GM12878 (cell line): ENCODE measurements around the gene IDI2. TPM values are rescaled to one million over a fixed set of nuclear protein-coding genes. Genes with fewer than 3 reads are reported as not detected.

Source experiments
- ATAC-seq: fragments of 200-7000 bp; cut with Tn5 transposase; 3 replicates; pipeline ENCODE4 v1.9.1; 2020; ENCODE audit warnings: mild to moderate bottlenecking, moderate library complexity
- BruUV-seq: library from RNA; stranded (reverse); fragments of 400-500 nt; replicated peaks from 2 replicates; lab custom pipeline; 2021; lab: Mats Ljungman, UMichigan
- CTCF ChIA-PET: fragments of 300-600 bp; sonication (Branson Sonifier 250); formaldehyde crosslinking; extraction: SDS; loops from one replicate; lab custom pipeline; 2021; ENCODE audit warnings: inconsistent platforms; lab: Yijun Ruan, JAX
- POLR2A ChIA-PET: fragments of 350-600 bp; formaldehyde crosslinking; extraction: SDS; loops from one replicate; lab custom pipeline; 2021; ENCODE audit warnings: inconsistent platforms; lab: Charles Lee
- RAD21 ChIA-PET: fragments of 300-600 bp; sonication (Branson Sonifier 250); formaldehyde crosslinking; loops from one replicate; lab custom pipeline; 2023; ENCODE audit warnings: antibody characterized with exemption; ENCODE audit not compliant: unreplicated experiment; lab: Charles Lee
- SMC1A ChIA-PET: fragments of 300-600 bp; sonication (Branson Sonifier 250); formaldehyde crosslinking; loops from one replicate; lab custom pipeline; 2023; ENCODE audit not compliant: unreplicated experiment, uncharacterized antibody; lab: Charles Lee
- DNase-seq: peaks from one replicate; pipeline ENCODE4 v3.0.0-alpha.2; 2011; ENCODE audit warnings: low read depth, low spot score
- FAIRE-seq: peaks from 3 replicates; lab custom pipeline; 2011; peaks lifted over from hg19 to GRCh38; lab: Jason Lieb, UNC
- H2AFZ ChIP-seq: 2 replicates; pipeline ENCODE4 v1.6.0; 2011; ENCODE audit warnings: low read depth, low read length, control low read depth; ENCODE audit not compliant: control insufficient read depth
- H3K27ac ChIP-seq: 2 replicates; pipeline ENCODE4 v1.5.1; 2011; ENCODE audit warnings: control low read depth; ENCODE audit not compliant: control insufficient read depth, insufficient read depth
- H3K27me3 ChIP-seq, 2 experiments: replicated peaks in 1 of 2; 2 replicates each; pipeline versions ENCODE4 v1.6.0 to v1.6.1; 2011; ENCODE audit warnings: low read length in 1 of 2; ENCODE audit not compliant: control insufficient read depth in 2 of 2, insufficient read depth in 2 of 2
- H3K36me3 ChIP-seq, 2 experiments: 2 replicates each; pipeline ENCODE4 v1.5.1; 2011; ENCODE audit warnings: low read length in 1 of 2; ENCODE audit not compliant: control insufficient read depth in 2 of 2, insufficient read depth in 2 of 2
- H3K4me1 ChIP-seq: 2 replicates; pipeline ENCODE4 v1.6.1; 2011; ENCODE audit warnings: mild to moderate bottlenecking, low read length, moderate library complexity, mixed read lengths; ENCODE audit not compliant: control insufficient read depth, insufficient read depth
- H3K4me2 ChIP-seq: 2 replicates; pipeline ENCODE4 v1.6.0; 2011; ENCODE audit warnings: control low read depth; ENCODE audit not compliant: control insufficient read depth, insufficient read depth
- H3K4me3 ChIP-seq: fragments of 200-600 bp; sonication (generic); 2 replicates; pipeline ENCODE4 v1.5.1; 2016
- H3K79me2 ChIP-seq: 2 replicates; pipeline ENCODE4 v1.6.0; 2011; ENCODE audit warnings: low read length; ENCODE audit not compliant: control insufficient read depth, insufficient read depth
- H3K9ac ChIP-seq: 2 replicates; pipeline ENCODE4 v1.8.0; 2011; ENCODE audit warnings: low read length, control low read depth, mixed read lengths; ENCODE audit not compliant: control insufficient read depth, insufficient read depth
- H3K9me3 ChIP-seq: replicated peaks from 3 replicates; pipeline ENCODE4 v1.5.1; 2011; ENCODE audit warnings: mild to moderate bottlenecking, low read length; ENCODE audit not compliant: control insufficient read depth, insufficient read depth
- H4K20me1 ChIP-seq: 2 replicates; pipeline ENCODE4 v1.6.0; 2011; ENCODE audit not compliant: control insufficient read depth, insufficient read depth
- CEBPZ ChIP-seq: fragments of 150-350 bp; IDR thresholded peaks from 2 replicates; pipeline ENCODE4 v1.6.1; 2016; ENCODE audit warnings: low read depth, low read length
- NR2C2 ChIP-seq: IDR thresholded peaks from 2 replicates; pipeline ENCODE4 v1.6.1; 2011; ENCODE audit warnings: borderline replicate concordance, low read depth; ENCODE audit not compliant: control insufficient read depth, insufficient read length
- SPI1 ChIP-seq: IDR thresholded peaks from 2 replicates; pipeline ENCODE4 v1.6.1; 2011; ENCODE audit warnings: low read depth, mild to moderate bottlenecking, low read length, moderate library complexity, borderline replicate concordance; ENCODE audit not compliant: insufficient read depth
- SREBF2 ChIP-seq: IDR thresholded peaks from 2 replicates; pipeline ENCODE4 v1.6.1; 2012; ENCODE audit warnings: mild to moderate bottlenecking, low read length
- SUPT20H ChIP-seq: IDR thresholded peaks from 2 replicates; pipeline ENCODE4 v1.6.1; 2011; ENCODE audit warnings: low read depth, mild to moderate bottlenecking, low read length, moderate library complexity, borderline replicate concordance; ENCODE audit not compliant: control insufficient read depth
- WGBS: methylation state at CpG from one replicate; pipeline ENCODE4 v1.1.6; 2016; ENCODE audit warnings: low lambda C conversion rate; ENCODE audit not compliant: insufficient replicate concordance, insufficient coverage; ENCODE audit errors: missing lambda C conversion rate; 5-methylcytosine and 5-hydroxymethylcytosine counted together
- in situ Hi-C: fragments of 300-500 bp; cut with MboI; formaldehyde crosslinking; loops from 9 replicates; pipeline ENCODE4 v1.14.3; 2018; ENCODE audit warnings: mixed read lengths
- intact Hi-C: fragments of 100-400 bp; cut with micrococcal nuclease; formaldehyde crosslinking; loops from one replicate; pipeline ENCODE4 v1.14.2; 2022; ENCODE audit not compliant: unreplicated experiment
- polyA plus RNA-seq, 11 experiments: library from polyadenylated mRNA; depleted of rRNA in 4 of 11; unstranded in 6 of 11; stranded (reverse) in 5 of 11; fragments of >200 nt; fragmentation: Nextera tagmentation in 4 of 11; fragmentation: Illumina TruSeq in 1 of 11; extraction: Ambion mirVana in 4 of 11; extraction: Trizol in 1 of 11; gene quantifications; 1 replicate in 1 of 11; 2 replicates in 10 of 11; pipeline versions ENCODE4 v1.2.1 to v1.2.3, GENCODE V29; 2011 to 2016; ENCODE audit warnings: inconsistent platforms in 2 of 11, missing spikeins in 2 of 11, low read depth in 1 of 11
- total RNA-seq, 4 experiments: library from RNA; depleted of rRNA in 3 of 4; stranded (reverse); fragments of >200 nt in 3 of 4; fragmentation: Illumina TruSeq in 1 of 4; extraction: Trizol in 1 of 4; gene quantifications; 2 replicates each; pipeline versions ENCODE4 v1.2.1 to v1.2.3, GENCODE V29; 2013 to 2021

The IDI2 gene
- total and polyA plus RNA-seq, 10 of the 15 experiments (the other 5 are each of a cell fraction or from before 2014, with no cell fraction given) = 0.06 TPM; not detected in 9

GRCh38 chr10:986137-986825, 39.4 kb downstream of the IDI2 start:
- RAD21 ChIA-PET = interaction anchor here (1.1 to 2.3 kb wide), 6 partner anchors 12 to 63 kb away, joined by 3 to 7 read pairs (median 4); partner anchors contain the start of gene IDI1
- BruUV-seq = no TSS peak
- no peak for FAIRE-seq
- no peak overlapping the region for H3K4me2 ChIP-seq
- peaks cover 14% of the 10 kb centered on the region for H3K4me1 ChIP-seq
- intact Hi-C loops (loop anchor here (5.0 kb wide), 1 partner anchor 56 kb away; no protein-coding TSS in a partner anchor), in situ Hi-C loops (no loop called here)
- no peak overlapping the region; the same call in 1 of the 2 replicates for H3K27ac ChIP-seq
- no peak overlapping the region for H3K9ac ChIP-seq
- H4K20me1 ChIP-seq = peaks cover 3% of the 10 kb centered on the region; the same call in 1 of the 2 replicates
- no peak overlapping the region for H2AFZ ChIP-seq
- POLR2A ChIA-PET = interaction anchor here (1.0 to 3.5 kb wide), 6 partner anchors 12 to 65 kb away, joined by 3 to 23 read pairs (median 3); partner anchors contain the start of gene IDI1
- SMC1A ChIA-PET = interaction anchor here (0.7 to 4.5 kb wide), 10 partner anchors 12 to 92 kb away, joined by 3 to 25 read pairs (median 4); no protein-coding TSS in a partner anchor
- H3K36me3 ChIP-seq = peaks cover 3% of the 10 kb centered on the region in 2 experiments; a peak in 3 of 4 replicates
- no peak for ATAC-seq
- CTCF ChIA-PET = interaction anchor here (0.7 to 1.9 kb wide), 4 partner anchors 8 to 72 kb away, joined by 3 to 5 read pairs (median 3); no protein-coding TSS in a partner anchor
- no peak for DNase-seq
- H3K4me3 ChIP-seq = no peak overlapping the region
- H3K27me3 ChIP-seq = no peaks in the 10 kb centered on the region
- TF ChIP-seq NR2C2 = no peak
- TF ChIP-seq SREBF2 = no peak
- TF ChIP-seq CEBPZ = no peak
- no peak for TF ChIP-seq SUPT20H
- TF ChIP-seq SPI1 = no peak
- peaks cover 42% of the 10 kb centered on the region for H3K79me2 ChIP-seq
- 79% methylated on average over 7 of the region's 7 CpGs for WGBS
- no peaks in the 10 kb centered on the region; the same call in 2 of the 3 replicates for H3K9me3 ChIP-seq
